Activated T-helper 1 cell treated with anti-CD3 and anti-CD28 coated beads, Interleukin-2, amount 50 U/mL, for 16 hours (primary cell): ENCODE measurements around the gene NBL1.

Source experiments
- DNase-seq, 2 donors: peaks; one replicate each; pipeline ENCODE4 v3.0.0-alpha.2; 2020; ENCODE audit warnings: low read depth in 1 of 2, low spot score in 1 of 2

NBL1 gene

GRCh38 chr1:19645411-19646251, 1.5 kb downstream of the NBL1 start:
- no peak for DNase-seq

- DNase-seq = no peak
Measured at GRCh38 chr1:19646377-19647319, 2.5 kb downstream of the NBL1 start.

- DNase-seq = no peak
Measured at GRCh38 chr1:19647643-19648042, 3.5 kb downstream of the NBL1 start.

GRCh38 chr1:19648239-19648638, 4.1 kb downstream of the NBL1 start:
- no peak for DNase-seq

- DNase-seq = no peak
Measured at GRCh38 chr1:19648689-19649088, 4.6 kb downstream of the NBL1 start.

- DNase-seq = no peak
Measured at GRCh38 chr1:19650416-19651140, 6.5 kb downstream of the NBL1 start.

- no peak for DNase-seq
Measured at GRCh38 chr1:19651141-19651737, 7.1 kb downstream of the NBL1 start.

GRCh38 chr1:19654386-19654785, 10.3 kb downstream of the NBL1 start:
- no peak for DNase-seq

GRCh38 chr1:19654886-19655717, 11.0 kb downstream of the NBL1 start:
- DNase-seq = no peak

GRCh38 chr1:19655718-19656080, 11.6 kb downstream of the NBL1 start:
- no peak for DNase-seq

GRCh38 chr1:19656134-19656779, 12.1 kb downstream of the NBL1 start:
- no peak for DNase-seq

- DNase-seq = no peak
Measured at GRCh38 chr1:19656780-19657466, 12.8 kb downstream of the NBL1 start.

GRCh38 chr1:19657511-19657910, 13.4 kb downstream of the NBL1 start:
- DNase-seq = no peak

- DNase-seq = no peak
Measured at GRCh38 chr1:19658186-19658585, 14.1 kb downstream of the NBL1 start.

- DNase-seq = no peak
Measured at GRCh38 chr1:19661721-19662228, 17.7 kb downstream of the NBL1 start.

GRCh38 chr1:19662313-19662712, 18.2 kb downstream of the NBL1 start:
- no peak for DNase-seq

- no peak for DNase-seq
Measured at GRCh38 chr1:19664453-19665185, 20.5 kb downstream of the NBL1 start, which contains the start of gene HTR6. TSS of gene HTR6 (plus strand) at chr1:19664875. CDS start at chr1:19665754, 879 bp downstream.

- no peak for DNase-seq
Measured at GRCh38 chr1:19665186-19665495, 21.0 kb downstream of the NBL1 start.
